SK-N-SH (cell line): ENCODE data around the gene CDK6. TPM values are rescaled to one million over a fixed set of nuclear protein-coding genes. Genes with fewer than 3 reads are reported as not detected.

Experiments used
- CTCF ChIA-PET: fragments of 300-600, 350-600 bp; formaldehyde crosslinking; extraction: SDS; loops from one replicate; lab custom pipeline; 2021; lab: Yijun Ruan, JAX
- POLR2A ChIA-PET: fragments of 350-600 bp; sonication (Branson Sonifier 250); formaldehyde crosslinking; extraction: SDS; loops from one replicate; lab custom pipeline; 2020; ENCODE audit warnings: antibody characterized with exemption, inconsistent platforms; lab: Yijun Ruan, JAX
- DNase-seq: peaks from one replicate; pipeline ENCODE4 v3.0.0; 2012
- H2AFZ ChIP-seq: fragments of 200-600 bp; sonication (generic); 2 replicates; pipeline ENCODE4 v1.8.1; 2016; ENCODE audit warnings: antibody characterized with exemption, mild to moderate bottlenecking, low read depth
- H3F3A ChIP-seq: fragments of 200-600 bp; sonication (generic); replicated peaks from 2 replicates; pipeline ENCODE3; 2016; ENCODE audit warnings: antibody characterized with exemption, mild to moderate bottlenecking; ENCODE audit not compliant: insufficient read depth
- H3K27ac ChIP-seq, 2 experiments: fragments of 200-500 bp in 1 of 2; fragments of 200-600 bp in 1 of 2; sonication (Bioruptor generic) in 1 of 2; sonication (generic), shearing (Covaris generic) in 1 of 2; 2 replicates each; pipeline versions ENCODE4 v1.5.1 to v1.6.1; 2014 to 2016; ENCODE audit warnings: low read depth in 2 of 2, inconsistent platforms in 1 of 2, low read length in 1 of 2, mild to moderate bottlenecking in 1 of 2, mixed read lengths in 1 of 2
- H3K27me3 ChIP-seq: fragments of 200-600 bp; sonication (generic), shearing (Covaris generic); 2 replicates; pipeline ENCODE4 v1.6.1; 2016; ENCODE audit warnings: mixed run types; ENCODE audit not compliant: insufficient read depth
- H3K36me3 ChIP-seq, 2 experiments: fragments of 200-500 bp in 1 of 2; fragments of 200-600 bp in 1 of 2; sonication (Bioruptor generic) in 1 of 2; sonication (generic) in 1 of 2; replicated peaks in 1 of 2; 2 replicates each; pipeline versions ENCODE3 to v1.5.1; 2014 to 2016; ENCODE audit warnings: low read length in 1 of 2, mild to moderate bottlenecking in 1 of 2; ENCODE audit not compliant: insufficient read depth in 2 of 2, control insufficient read depth in 1 of 2
- H3K4me1 ChIP-seq, 2 experiments: fragments of 200-500 bp in 1 of 2; fragments of 200-600 bp in 1 of 2; sonication (Bioruptor generic) in 1 of 2; sonication (generic), shearing (Covaris generic) in 1 of 2; 2 replicates each; pipeline versions ENCODE4 v1.5.1 to v1.6.1; 2014 to 2016; ENCODE audit warnings: low read depth in 1 of 2, low read length in 1 of 2, mixed run types in 1 of 2; ENCODE audit not compliant: insufficient read depth in 2 of 2, control insufficient read depth in 1 of 2
- H3K4me2 ChIP-seq: fragments of 200-600 bp; sonication (generic), shearing (Covaris generic); 2 replicates; pipeline ENCODE4 v1.6.1; 2017; ENCODE audit warnings: mixed run types
- H3K4me3 ChIP-seq, 2 experiments: fragments of 200-500 bp in 1 of 2; fragments of 200-600 bp in 1 of 2; sonication (Bioruptor generic) in 1 of 2; sonication (generic), shearing (Covaris generic) in 1 of 2; 2 replicates each; pipeline versions ENCODE4 v1.5.1 to v1.8.1; 2014 to 2016; ENCODE audit warnings: low read depth in 2 of 2, inconsistent platforms in 1 of 2, low read length in 1 of 2, mild to moderate bottlenecking in 1 of 2, mixed read lengths in 1 of 2, moderate library complexity in 1 of 2
- H3K79me2 ChIP-seq: fragments of 200-600 bp; sonication (generic); 2 replicates; pipeline ENCODE4 v1.8.1; 2017; ENCODE audit warnings: mild to moderate bottlenecking; ENCODE audit not compliant: insufficient read depth
- H3K9ac ChIP-seq: fragments of 200-600 bp; sonication (generic); 2 replicates; pipeline ENCODE4 v1.6.1; 2017; ENCODE audit warnings: mixed run types
- H3K9me2 ChIP-seq: fragments of 200-600 bp; sonication (generic); 2 replicates; pipeline ENCODE4 v1.6.1; 2017; ENCODE audit warnings: mixed run types
- H3K9me3 ChIP-seq: fragments of 200-600 bp; sonication (generic); 2 replicates; pipeline ENCODE4 v1.6.1; 2017; ENCODE audit warnings: mixed run types, mild to moderate bottlenecking, moderate library complexity
- H4K20me1 ChIP-seq: fragments of 200-600 bp; sonication (generic); 2 replicates; pipeline ENCODE4 v1.6.1; 2017; ENCODE audit warnings: mild to moderate bottlenecking, mixed run types; ENCODE audit not compliant: insufficient read depth
- ELF1 ChIP-seq: IDR thresholded peaks from 2 replicates; pipeline ENCODE4 v1.4.0; 2012
- FOSL2 ChIP-seq: IDR thresholded peaks from 2 replicates; pipeline ENCODE4 v1.4.0; 2012; ENCODE audit warnings: low read depth, mild to moderate bottlenecking, moderate library complexity, borderline replicate concordance
- FOXM1 ChIP-seq: IDR thresholded peaks from 2 replicates; pipeline ENCODE4 v1.4.0; 2012; ENCODE audit warnings: low read depth, mild to moderate bottlenecking
- JUND ChIP-seq: IDR thresholded peaks from 2 replicates; pipeline ENCODE4 v1.4.0; 2012
- MEF2A ChIP-seq: IDR thresholded peaks from 2 replicates; pipeline ENCODE4 v1.4.0; 2012; ENCODE audit warnings: low read depth, borderline replicate concordance
- NFIC ChIP-seq: IDR thresholded peaks from 2 replicates; pipeline ENCODE4 v1.4.0; 2012; ENCODE audit warnings: borderline replicate concordance
- NRF1 ChIP-seq: IDR thresholded peaks from 2 replicates; pipeline ENCODE4 v1.6.1; 2012; ENCODE audit warnings: low read depth, mild to moderate bottlenecking, low read length
- POLR2AphosphoS5 ChIP-seq: IDR thresholded peaks from 2 replicates; pipeline ENCODE4 v1.6.1; 2012; ENCODE audit warnings: low read depth, low read length
- RCOR1 ChIP-seq: fragments of 150-350 bp; IDR thresholded peaks from 2 replicates; pipeline ENCODE4 v1.6.1; 2017; ENCODE audit warnings: antibody characterized with exemption, low read length
- RXRA ChIP-seq: IDR thresholded peaks from 2 replicates; pipeline ENCODE4 v1.4.0; 2012; ENCODE audit warnings: low read depth, mild to moderate bottlenecking, borderline replicate concordance
- SIN3A ChIP-seq: IDR thresholded peaks from 2 replicates; pipeline ENCODE4 v1.6.1; 2012; ENCODE audit warnings: low read depth, mild to moderate bottlenecking, low read length, moderate library complexity, borderline replicate concordance
- TCF12 ChIP-seq: IDR thresholded peaks from 2 replicates; pipeline ENCODE4 v1.4.0; 2012
- TEAD4 ChIP-seq: IDR thresholded peaks from 2 replicates; pipeline ENCODE4 v1.4.0; 2012; ENCODE audit warnings: mild to moderate bottlenecking, borderline replicate concordance; ENCODE audit not compliant: insufficient read depth
- YY1 ChIP-seq: IDR thresholded peaks from 2 replicates; pipeline ENCODE4 v1.4.0; 2012; ENCODE audit warnings: low read depth, mild to moderate bottlenecking
- WGBS: methylation state at CpG from one replicate; pipeline ENCODE4 v1.1.6; 2017; ENCODE audit warnings: low lambda C conversion rate; 5-methylcytosine and 5-hydroxymethylcytosine counted together
- polyA plus RNA-seq, 3 experiments: library from polyadenylated mRNA; depleted of rRNA; stranded (reverse); fragments of >200 nt; gene quantifications; 2 replicates each; pipeline ENCODE4 v1.2.3, GENCODE V29; 2012
- TF ChIP-seq, protein P1 (sequence below): fragments of 150-350 bp; IDR thresholded peaks from 2 replicates; pipeline ENCODE4 v1.6.1; 2017; ENCODE audit warnings: antibody characterized with exemption, low read length, low read depth, borderline replicate concordance
- TF ChIP-seq, protein P2 (sequence below): IDR thresholded peaks from 2 replicates; pipeline ENCODE4 v1.6.1; 2012; ENCODE audit warnings: mild to moderate bottlenecking, low read depth, low read length, moderate library complexity
- TF ChIP-seq, protein P3 (sequence below): fragments of 150-350 bp; IDR thresholded peaks from 2 replicates; pipeline ENCODE4 v1.6.1; 2016; ENCODE audit warnings: mild to moderate bottlenecking, low read depth, low read length

Gene CDK6
- polyA plus RNA-seq, 1 of the 3 experiments (the other 2 are of a cell fraction): 30.3 TPM

DNA sequence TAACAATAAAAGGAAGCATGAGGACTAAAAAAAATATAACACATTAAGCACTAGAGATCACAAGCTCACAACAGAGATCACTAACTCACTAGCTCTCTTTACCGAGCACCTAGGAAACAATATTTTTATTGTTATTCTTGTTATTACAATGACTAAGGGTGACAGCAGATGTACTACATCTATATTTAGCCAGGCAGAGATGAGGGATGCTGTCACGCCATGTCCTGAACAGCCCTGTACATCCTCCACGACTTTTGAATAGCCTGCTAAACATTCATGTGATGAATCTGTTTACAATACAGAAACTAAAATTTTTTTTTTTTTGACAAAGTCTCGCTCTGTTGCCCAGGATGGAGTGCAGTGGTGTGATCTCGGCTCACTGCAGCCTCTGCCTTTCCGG lies 268.9 kb downstream of the CDK6 start:
- H3K9me2 ChIP-seq: no peaks in the 10 kb centered on the region; the same call in 1 of the 2 replicates
- peaks cover 8% of the 10 kb centered on the region for H3K79me2 ChIP-seq
- no peak overlapping the region for H2AFZ ChIP-seq
- POLR2A ChIA-PET: no interaction called here
- H3K36me3 ChIP-seq: peaks cover 81 to 90% of the 10 kb centered on the region in 2 experiments
- no peak overlapping the region for H3K4me2 ChIP-seq
- no peaks in the 10 kb centered on the region for H3K4me1 ChIP-seq
- H3K9ac ChIP-seq: no peak overlapping the region
- H3K27ac ChIP-seq: peak overlapping the region in 1 of 2 experiments; percentile 40; a peak in 1 of 4 replicates
- peaks cover 13% of the 10 kb centered on the region for H3F3A ChIP-seq
- no peak for DNase-seq
- no peaks in the 10 kb centered on the region for H4K20me1 ChIP-seq
- TF ChIP-seq TCF12 (no peak), FOSL2 (no peak)
- 92% methylated on average over 6 of the region's 6 CpGs for WGBS
- CTCF ChIA-PET: interaction anchor here (0.8 to 1.4 kb wide), 3 partner anchors 12 to 491 kb away, joined by 3 to 4 read pairs (median 3); no protein-coding TSS in a partner anchor
- no peak overlapping the region for H3K4me3 ChIP-seq
- no peaks in the 10 kb centered on the region for H3K9me3 ChIP-seq
- H3K27me3 ChIP-seq: no peaks in the 10 kb centered on the region

- no peaks in the 10 kb centered on the region for H4K20me1 ChIP-seq
- H2AFZ ChIP-seq: no peak overlapping the region
- H3F3A ChIP-seq: peaks cover 21% of the 10 kb centered on the region
- no peak overlapping the region for H3K4me3 ChIP-seq
- CTCF ChIA-PET: interaction anchor here (1.0 to 1.9 kb wide), 7 partner anchors 8 to 270 kb away, joined by 3 to 6 read pairs (median 5); partner anchors contain the start of gene FAM133B
- peaks cover 60 to 67% of the 10 kb centered on the region in 2 experiments for H3K36me3 ChIP-seq
- H3K79me2 ChIP-seq: peaks cover 7% of the 10 kb centered on the region
- H3K9me3 ChIP-seq: no peaks in the 10 kb centered on the region
- no peak overlapping the region for H3K9ac ChIP-seq
- H3K4me1 ChIP-seq: no peaks in the 10 kb centered on the region
- TF ChIP-seq RXRA: no peak
- no peak for TF ChIP-seq YY1
- no peak for TF ChIP-seq NRF1
- TF ChIP-seq SIN3A: no peak
- TF ChIP-seq, protein P1, sequence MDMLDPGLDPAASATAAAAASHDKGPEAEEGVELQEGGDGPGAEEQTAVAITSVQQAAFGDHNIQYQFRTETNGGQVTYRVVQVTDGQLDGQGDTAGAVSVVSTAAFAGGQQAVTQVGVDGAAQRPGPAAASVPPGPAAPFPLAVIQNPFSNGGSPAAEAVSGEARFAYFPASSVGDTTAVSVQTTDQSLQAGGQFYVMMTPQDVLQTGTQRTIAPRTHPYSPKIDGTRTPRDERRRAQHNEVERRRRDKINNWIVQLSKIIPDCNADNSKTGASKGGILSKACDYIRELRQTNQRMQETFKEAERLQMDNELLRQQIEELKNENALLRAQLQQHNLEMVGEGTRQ: no peak
- no peak for TF ChIP-seq ELF1
- TF ChIP-seq NFIC: no peak
- TF ChIP-seq JUND: no peak
- no peak for TF ChIP-seq FOSL2
- no peak for TF ChIP-seq POLR2AphosphoS5
- TF ChIP-seq RCOR1: no peak
- no peak for TF ChIP-seq TCF12
- no peak for TF ChIP-seq FOXM1
- TF ChIP-seq, protein P2, sequence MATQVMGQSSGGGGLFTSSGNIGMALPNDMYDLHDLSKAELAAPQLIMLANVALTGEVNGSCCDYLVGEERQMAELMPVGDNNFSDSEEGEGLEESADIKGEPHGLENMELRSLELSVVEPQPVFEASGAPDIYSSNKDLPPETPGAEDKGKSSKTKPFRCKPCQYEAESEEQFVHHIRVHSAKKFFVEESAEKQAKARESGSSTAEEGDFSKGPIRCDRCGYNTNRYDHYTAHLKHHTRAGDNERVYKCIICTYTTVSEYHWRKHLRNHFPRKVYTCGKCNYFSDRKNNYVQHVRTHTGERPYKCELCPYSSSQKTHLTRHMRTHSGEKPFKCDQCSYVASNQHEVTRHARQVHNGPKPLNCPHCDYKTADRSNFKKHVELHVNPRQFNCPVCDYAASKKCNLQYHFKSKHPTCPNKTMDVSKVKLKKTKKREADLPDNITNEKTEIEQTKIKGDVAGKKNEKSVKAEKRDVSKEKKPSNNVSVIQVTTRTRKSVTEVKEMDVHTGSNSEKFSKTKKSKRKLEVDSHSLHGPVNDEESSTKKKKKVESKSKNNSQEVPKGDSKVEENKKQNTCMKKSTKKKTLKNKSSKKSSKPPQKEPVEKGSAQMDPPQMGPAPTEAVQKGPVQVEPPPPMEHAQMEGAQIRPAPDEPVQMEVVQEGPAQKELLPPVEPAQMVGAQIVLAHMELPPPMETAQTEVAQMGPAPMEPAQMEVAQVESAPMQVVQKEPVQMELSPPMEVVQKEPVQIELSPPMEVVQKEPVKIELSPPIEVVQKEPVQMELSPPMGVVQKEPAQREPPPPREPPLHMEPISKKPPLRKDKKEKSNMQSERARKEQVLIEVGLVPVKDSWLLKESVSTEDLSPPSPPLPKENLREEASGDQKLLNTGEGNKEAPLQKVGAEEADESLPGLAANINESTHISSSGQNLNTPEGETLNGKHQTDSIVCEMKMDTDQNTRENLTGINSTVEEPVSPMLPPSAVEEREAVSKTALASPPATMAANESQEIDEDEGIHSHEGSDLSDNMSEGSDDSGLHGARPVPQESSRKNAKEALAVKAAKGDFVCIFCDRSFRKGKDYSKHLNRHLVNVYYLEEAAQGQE: no peak
- no peak for TF ChIP-seq TEAD4
- TF ChIP-seq MEF2A: no peak
- TF ChIP-seq, protein P3, sequence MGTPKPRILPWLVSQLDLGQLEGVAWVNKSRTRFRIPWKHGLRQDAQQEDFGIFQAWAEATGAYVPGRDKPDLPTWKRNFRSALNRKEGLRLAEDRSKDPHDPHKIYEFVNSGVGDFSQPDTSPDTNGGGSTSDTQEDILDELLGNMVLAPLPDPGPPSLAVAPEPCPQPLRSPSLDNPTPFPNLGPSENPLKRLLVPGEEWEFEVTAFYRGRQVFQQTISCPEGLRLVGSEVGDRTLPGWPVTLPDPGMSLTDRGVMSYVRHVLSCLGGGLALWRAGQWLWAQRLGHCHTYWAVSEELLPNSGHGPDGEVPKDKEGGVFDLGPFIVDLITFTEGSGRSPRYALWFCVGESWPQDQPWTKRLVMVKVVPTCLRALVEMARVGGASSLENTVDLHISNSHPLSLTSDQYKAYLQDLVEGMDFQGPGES: no peak
- no peak for DNase-seq
- H3K9me2 ChIP-seq: no peaks in the 10 kb centered on the region
- WGBS: 96% methylated on average over 2 of the region's 2 CpGs
- H3K27ac ChIP-seq: no peak overlapping the region
- H3K4me2 ChIP-seq: no peak overlapping the region
- no peaks in the 10 kb centered on the region for H3K27me3 ChIP-seq
- POLR2A ChIA-PET: interaction anchor here (1.1 kb wide), 1 partner anchor 35 kb away, joined by 4 read pairs; the partner anchor contains the start of genes PEX1 and RBM48
These were observed 273.0 kb downstream of the CDK6 start for GRCh38 chr7:92563345-92563744.
